GM13977 (cell line): Measurements from ENCODE around the gene CXorf49B.

Experiments used
- DNase-seq: peaks from one replicate; pipeline ENCODE4 v3.0.0; 2012; ENCODE audit warnings: low spot score
- CTCF ChIP-seq: IDR thresholded peaks from 2 replicates; pipeline ENCODE4 v1.5.1; 2012; ENCODE audit warnings: mild to moderate bottlenecking, control low read depth; ENCODE audit not compliant: insufficient read depth; ENCODE audit errors: extremely low read depth, missing control alignments
- in situ Hi-C: fragments of 300-500 bp; cut with MboI; formaldehyde crosslinking; loops from one replicate; pipeline ENCODE4 v1.12.0; 2022; ENCODE audit warnings: low sequenced_read_pairs, low pct_unique_long_range_greater_than_20kb, mixed read lengths, inconsistent platforms; ENCODE audit not compliant: unreplicated experiment

The CXorf49B gene

DNA sequence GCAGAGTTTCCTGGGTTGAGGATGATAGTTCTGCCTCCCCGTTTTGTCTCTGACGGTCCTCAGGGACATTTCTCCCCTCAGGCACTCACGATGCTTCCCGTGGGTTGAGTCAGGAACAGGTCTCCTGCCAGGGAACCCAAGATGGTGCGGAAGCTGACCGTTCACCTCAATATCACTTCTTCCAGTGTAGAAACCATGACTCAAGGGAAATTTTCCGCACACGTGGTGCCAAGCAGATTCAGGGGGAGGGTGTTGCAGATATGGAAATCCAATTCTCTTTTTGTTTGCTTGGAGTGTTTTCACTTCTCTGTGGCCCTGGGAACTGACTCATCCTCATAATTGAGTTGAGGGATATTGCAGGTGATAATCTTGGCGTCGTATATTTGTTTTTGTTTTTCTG lies 46.7 kb downstream of the CXorf49B start:
- no peak for DNase-seq
- in situ Hi-C loops = no loop called here

DNA sequence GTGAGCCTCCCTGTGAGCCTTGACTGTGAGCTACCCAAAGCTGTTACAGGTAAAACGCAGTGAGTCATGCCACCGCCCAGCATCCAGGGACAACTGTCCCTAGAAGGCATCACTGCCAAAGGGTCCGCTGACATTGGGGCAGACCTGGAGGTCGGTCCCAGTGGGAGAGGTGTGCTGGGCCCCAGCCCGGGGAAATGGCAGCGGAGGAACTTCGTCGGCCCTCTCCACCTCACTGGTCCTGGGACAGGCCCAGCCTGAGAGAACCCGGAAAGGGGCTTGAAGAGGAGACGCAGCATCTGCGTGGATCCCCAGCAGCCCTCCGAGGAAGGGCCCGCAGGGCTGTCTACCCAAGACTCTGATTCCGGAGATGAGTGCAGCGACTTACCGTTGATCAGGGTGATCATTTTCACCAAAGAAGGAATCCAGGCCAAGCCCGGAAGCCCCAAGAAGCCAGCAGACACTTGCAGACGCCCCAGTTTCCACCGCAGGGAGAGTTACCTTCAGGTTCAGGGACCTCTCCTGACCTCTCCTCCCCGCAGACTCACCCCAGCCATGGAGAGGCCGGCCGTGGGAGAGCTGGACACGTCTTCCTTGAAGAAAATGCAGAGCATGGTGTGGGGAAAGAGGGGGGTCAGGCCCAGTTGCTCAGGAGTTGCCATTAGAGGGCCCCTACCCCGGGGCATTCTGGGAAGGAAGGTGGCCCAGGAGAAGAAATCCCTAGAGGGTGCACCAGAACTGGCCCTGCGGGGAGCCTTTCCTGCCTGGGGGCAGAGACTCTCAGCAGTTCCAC lies 51.2 kb downstream of the CXorf49B start:
- DNase-seq = no peak
- in situ Hi-C loops = no loop called here

More for the DNA sequence above, 46.7 kb downstream of the CXorf49B start:
- no peak for TF ChIP-seq CTCF

DNA sequence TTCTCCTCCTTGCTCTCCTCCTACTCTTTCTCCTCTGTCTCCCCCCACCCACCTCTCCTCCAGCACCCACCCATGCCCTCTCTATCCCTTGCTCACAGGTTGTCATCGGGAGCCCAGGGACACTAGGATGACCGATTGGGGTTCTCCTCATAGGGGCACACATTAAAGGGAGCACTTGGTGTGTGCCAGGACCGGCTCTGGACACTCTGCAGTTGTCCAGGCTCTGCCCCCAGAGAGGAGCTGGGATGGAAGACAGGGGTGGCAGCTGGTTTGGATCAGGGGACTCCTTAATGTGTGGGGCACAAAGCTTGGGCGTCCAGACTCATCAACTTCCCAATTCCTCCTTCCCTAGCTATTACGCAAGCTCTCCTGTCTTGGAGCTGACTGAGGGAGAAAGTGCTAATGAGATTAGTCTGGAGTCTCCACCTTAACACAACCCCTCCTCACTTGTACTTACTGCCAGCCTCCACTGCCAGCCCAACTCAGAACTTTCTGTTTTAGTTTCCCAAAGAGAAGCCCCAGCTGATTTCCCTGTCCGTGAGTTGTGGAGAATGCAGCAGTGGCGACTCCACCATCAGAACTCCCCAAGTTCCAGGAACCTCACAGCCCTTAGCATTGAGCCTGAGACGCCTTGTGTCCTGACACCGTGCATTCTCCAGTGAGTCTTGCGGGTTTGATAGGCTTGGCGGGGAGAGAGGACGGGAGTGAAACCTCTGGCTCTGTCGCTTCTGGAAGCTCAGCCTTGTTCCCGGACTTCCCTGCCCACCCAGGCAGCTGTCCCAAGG lies 52.2 kb downstream of the CXorf49B start:
- TF ChIP-seq CTCF = no peak
- in situ Hi-C loops = no loop called here
- DNase-seq = no peak

More for the DNA sequence above, 51.2 kb downstream of the CXorf49B start:
- no peak for TF ChIP-seq CTCF

- TF ChIP-seq CTCF = no peak
- DNase-seq = no peak
- in situ Hi-C loops = no loop called here
Observed at GRCh38 chrX:71815906-71816156, 52.7 kb downstream of the CXorf49B start.
